Measurements from ENCODE around the gene SLC4A5. TPM values are rescaled to one million over a fixed set of nuclear protein-coding genes. Genes with fewer than 3 reads are reported as not detected.

Gene SLC4A5
- total RNA-seq, 5 donors from 2014 or later (not counting 1 experiment from before 2014, with no cell fraction given): 10.1 to 19.3 (median 14.6) TPM

DNA sequence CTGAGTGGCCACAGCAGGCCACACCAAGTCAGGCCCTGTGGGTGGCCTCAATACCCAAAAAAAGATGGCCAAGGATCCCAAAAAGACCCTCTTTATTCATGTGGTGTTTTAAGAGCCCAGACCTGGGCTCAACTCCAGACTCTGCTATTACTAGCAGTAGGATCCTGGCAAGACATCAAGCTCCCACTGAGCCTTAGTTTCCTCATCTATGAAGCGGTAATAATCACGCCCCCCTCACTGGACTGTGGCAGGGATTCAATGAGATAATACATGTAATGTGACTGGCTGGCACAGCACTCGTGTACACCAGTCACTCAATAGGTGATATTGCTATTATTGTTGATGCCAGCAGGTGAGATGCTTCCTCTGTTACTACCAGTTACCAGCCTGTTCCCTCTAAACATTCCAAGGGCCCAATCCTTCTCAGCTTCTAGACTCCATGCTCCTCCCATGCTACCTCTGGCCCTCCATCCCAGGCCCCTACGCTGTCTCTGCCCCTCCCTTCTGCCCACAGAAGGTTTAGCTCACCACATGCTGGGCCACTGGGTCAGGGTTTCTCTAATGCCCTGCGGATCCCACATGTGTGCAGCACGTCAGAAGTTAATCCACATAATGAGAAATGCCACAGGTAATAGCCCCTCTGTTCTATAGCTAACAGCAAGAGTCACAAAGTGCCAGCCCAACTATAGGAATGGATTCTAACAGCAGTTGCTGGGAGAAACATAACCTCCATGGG, 51.2 kb downstream of the SLC4A5 start:
- peak overlapping the region in 1 of 3 donors; percentile 23 for H3K4me3 Mint-ChIP-seq
- peaks cover 21 to 28% (median 22%) of the 10 kb centered on the region in 3 donors for H3K4me1 Mint-ChIP-seq
- Histone ChIP-seq H3K27me3 (replicated peaks in 1 of 2; ENCODE audit: control insufficient read depth in 2 of 2, extremely low read depth in 1 of 2, insufficient read depth in 2 of 2, low read length in 1 of 2) (no peaks in the 10 kb centered on the region), H3K4me3 (ENCODE audit: control insufficient read depth in 1 of 2, extremely low read depth in 1 of 2, low read length in 1 of 2) (no peak overlapping the region), H3K9me3 (no peaks in the 10 kb centered on the region), H3K4me1 (ENCODE audit: control insufficient read depth in 1 of 2, extremely low read depth in 1 of 2, insufficient read depth in 2 of 2, low read length in 2 of 2) (peaks cover 0 to 23% of the 10 kb centered on the region in 2 experiments), H3K27ac (ENCODE audit: low read length) (peak overlapping the region; percentile 85), H3K36me3 (ENCODE audit: control insufficient read depth in 2 of 2, extremely low read depth in 1 of 2, insufficient read depth in 1 of 2, low read length in 1 of 2) (peaks cover 0 to 3% of the 10 kb centered on the region in 2 donors)
- ChIA-PET CTCF (interaction anchor here in 1 of 2 donors (0.5 kb wide), 1 partner anchor 467 kb away, joined by 6 read pairs; no protein-coding TSS in a partner anchor), POLR2A (interaction anchor here in 1 of 2 donors (0.5 kb wide), 1 partner anchor 27 kb away, joined by 4 read pairs; no protein-coding TSS in a partner anchor)
- DNase-seq (no peak), ATAC-seq (replicated peaks in 1 of 4) (no peak)
- H3K36me3 Mint-ChIP-seq: peaks cover 18% of the 10 kb centered on the region
- peak overlapping the region; percentile 96 to 97 for H3K27ac Mint-ChIP-seq
- no peaks in the 10 kb centered on the region for H3K9me3 Mint-ChIP-seq
- H3K27me3 Mint-ChIP-seq: no peaks in the 10 kb centered on the region
- WGBS (ENCODE audit: insufficient coverage): 90% methylated on average over 3 of the region's 6 CpGs

DNA sequence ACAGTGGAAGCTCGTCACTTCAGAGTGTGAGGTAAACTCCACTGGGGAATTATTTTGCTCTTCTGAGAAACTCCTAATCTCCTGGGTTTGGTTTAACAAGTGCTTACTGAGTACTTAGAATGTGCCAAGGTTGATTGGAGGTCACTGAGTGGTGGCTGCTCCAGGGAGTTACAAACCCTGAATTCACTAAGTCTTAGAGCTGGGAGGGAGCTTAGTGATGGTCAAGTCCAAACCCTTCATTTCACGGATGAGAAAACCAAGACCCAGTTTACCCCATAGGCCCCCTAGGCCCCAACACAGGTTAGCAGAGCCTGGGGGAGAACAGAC, 52.0 kb downstream of the SLC4A5 start:
- Histone ChIP-seq H3K27ac (ENCODE audit: low read length) (peak overlapping the region; percentile 85), H3K36me3 (ENCODE audit: control insufficient read depth in 2 of 2, extremely low read depth in 1 of 2, insufficient read depth in 1 of 2, low read length in 1 of 2) (peaks cover 0 to 3% of the 10 kb centered on the region in 2 donors), H3K27me3 (replicated peaks in 1 of 2; ENCODE audit: control insufficient read depth in 2 of 2, extremely low read depth in 1 of 2, insufficient read depth in 2 of 2, low read length in 1 of 2) (no peaks in the 10 kb centered on the region), H3K4me1 (ENCODE audit: control insufficient read depth in 1 of 2, extremely low read depth in 1 of 2, insufficient read depth in 2 of 2, low read length in 2 of 2) (peaks cover 0 to 23% of the 10 kb centered on the region in 2 experiments), H3K9me3 (no peaks in the 10 kb centered on the region), H3K4me3 (ENCODE audit: control insufficient read depth in 1 of 2, extremely low read depth in 1 of 2, low read length in 1 of 2) (peak overlapping the region in 1 of 2 donors; percentile 3)
- POLR2A ChIA-PET: no interaction called here
- CTCF ChIA-PET: interaction anchor here (0.5 to 1.3 kb wide), 3 partner anchors 41 to 467 kb away, joined by 3 to 8 read pairs (median 6); no protein-coding TSS in a partner anchor
- DNase-seq (no peak), ATAC-seq (replicated peaks in 1 of 4) (no peak)
- peak overlapping the region in 2 of 3 donors; percentile 13 to 57 for H3K4me3 Mint-ChIP-seq
- WGBS (ENCODE audit: insufficient coverage): no CpG with 5 or more reads among the region's 2 CpGs
- no peaks in the 10 kb centered on the region for H3K9me3 Mint-ChIP-seq
- peak overlapping the region; percentile 96 to 97 for H3K27ac Mint-ChIP-seq
- H3K4me1 Mint-ChIP-seq: peaks cover 21 to 28% (median 22%) of the 10 kb centered on the region in 3 donors
- H3K27me3 Mint-ChIP-seq: no peaks in the 10 kb centered on the region
- H3K36me3 Mint-ChIP-seq: peaks cover 13% of the 10 kb centered on the region

DNA sequence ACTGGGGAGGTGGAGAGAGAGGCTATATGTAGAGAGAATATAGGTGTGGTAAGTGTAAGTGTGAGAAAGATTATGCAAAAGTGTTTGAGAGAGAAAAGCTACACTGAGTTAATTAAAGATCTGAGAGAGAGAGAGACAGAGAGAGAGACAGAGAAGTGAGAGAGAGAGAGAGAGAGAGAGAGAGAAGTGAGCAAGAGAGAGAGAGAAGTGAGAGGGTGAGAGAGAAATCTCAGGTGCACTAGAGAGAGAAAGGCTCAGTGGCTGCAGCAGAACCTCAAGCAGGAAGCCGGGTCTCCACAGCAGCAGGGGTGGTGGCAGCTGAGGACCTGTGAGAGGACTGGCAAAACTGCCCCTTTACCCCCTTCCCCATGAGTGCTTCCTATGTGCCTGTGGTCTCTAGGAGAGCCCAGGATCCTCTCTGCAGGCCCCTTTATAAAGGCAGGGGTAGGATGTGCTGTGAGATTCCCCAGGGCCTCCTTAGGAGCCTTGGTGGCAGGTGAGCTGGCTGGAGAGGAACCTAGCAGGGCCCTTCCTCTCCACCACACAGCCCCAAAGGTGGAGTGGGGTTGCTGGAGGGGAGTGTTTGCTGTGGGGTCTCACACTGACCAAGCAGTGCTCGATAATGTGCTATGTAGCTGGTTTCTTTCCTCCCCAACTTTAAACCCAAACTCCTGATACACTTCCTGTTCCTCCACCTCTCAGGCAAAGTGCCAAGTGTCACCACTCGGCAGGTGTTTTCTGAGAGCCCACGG, 52.6 kb downstream of the SLC4A5 start:
- peak; percentile 25 to 74 (median 48) for DNase-seq
- peak overlapping the region; percentile 85 for H3K27ac ChIP-seq (ENCODE audit: low read length)
- peaks cover 0 to 23% of the 10 kb centered on the region in 2 experiments for H3K4me1 ChIP-seq (ENCODE audit: control insufficient read depth in 1 of 2, extremely low read depth in 1 of 2, insufficient read depth in 2 of 2, low read length in 2 of 2)
- no peaks in the 10 kb centered on the region for H3K9me3 ChIP-seq
- peaks cover 0 to 3% of the 10 kb centered on the region in 2 donors for H3K36me3 ChIP-seq (ENCODE audit: control insufficient read depth in 2 of 2, extremely low read depth in 1 of 2, insufficient read depth in 1 of 2, low read length in 1 of 2)
- ATAC-seq (replicated peaks in 1 of 4): peak; percentile 80 to 92 (median 87)
- peak overlapping the region in 1 of 2 donors; percentile 3 for H3K4me3 ChIP-seq (ENCODE audit: control insufficient read depth in 1 of 2, extremely low read depth in 1 of 2, low read length in 1 of 2)
- 0% methylated on average over 1 of the region's 4 CpGs for WGBS (ENCODE audit: insufficient coverage)
- H3K27me3 ChIP-seq (replicated peaks in 1 of 2; ENCODE audit: control insufficient read depth in 2 of 2, extremely low read depth in 1 of 2, insufficient read depth in 2 of 2, low read length in 1 of 2): no peaks in the 10 kb centered on the region
- Mint-ChIP-seq H3K4me1 (peaks cover 21 to 28% (median 22%) of the 10 kb centered on the region in 3 donors), H3K36me3 (peaks cover 9% of the 10 kb centered on the region), H3K27me3 (no peaks in the 10 kb centered on the region), H3K4me3 (peak overlapping the region; percentile 29 to 57 (median 54)), H3K27ac (peak overlapping the region; percentile 96 to 97), H3K9me3 (no peaks in the 10 kb centered on the region)
- ChIA-PET POLR2A (no interaction called here), CTCF (interaction anchor here in 1 of 2 donors (0.6 to 1.3 kb wide), 3 partner anchors 41 to 166 kb away, joined by 3 to 8 read pairs (median 3); no protein-coding TSS in a partner anchor)

DNA sequence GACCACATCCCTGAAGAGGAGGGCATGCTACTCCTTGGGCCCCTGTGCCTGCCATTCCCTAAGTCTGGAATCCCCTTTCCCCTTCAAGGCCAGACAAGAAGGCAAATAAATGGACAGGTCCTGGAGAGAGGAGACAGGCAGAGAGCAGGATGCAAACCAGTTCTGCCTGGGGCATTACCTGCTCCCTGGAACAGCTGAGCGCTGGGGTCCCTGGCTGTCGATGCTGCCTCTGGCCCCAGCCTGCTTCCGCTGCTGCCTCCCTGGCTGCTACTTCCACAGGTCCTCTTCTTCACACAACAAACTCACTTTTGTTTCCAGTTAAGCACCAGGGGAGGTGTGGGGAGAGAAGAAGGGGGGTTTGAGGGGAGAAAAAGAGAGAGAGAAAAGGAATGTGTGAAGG, 53.1 kb downstream of the SLC4A5 start:
- DNase-seq (peak in 1 of 35 experiments; percentile 5), ATAC-seq (replicated peaks in 1 of 4) (no peak)
- peaks cover 9% of the 10 kb centered on the region for H3K36me3 Mint-ChIP-seq
- Histone ChIP-seq H3K4me1 (ENCODE audit: control insufficient read depth in 1 of 2, extremely low read depth in 1 of 2, insufficient read depth in 2 of 2, low read length in 2 of 2) (peaks cover 0 to 23% of the 10 kb centered on the region in 2 experiments), H3K36me3 (ENCODE audit: control insufficient read depth in 2 of 2, extremely low read depth in 1 of 2, insufficient read depth in 1 of 2, low read length in 1 of 2) (peaks cover 0 to 3% of the 10 kb centered on the region in 2 donors), H3K27me3 (replicated peaks in 1 of 2; ENCODE audit: control insufficient read depth in 2 of 2, extremely low read depth in 1 of 2, insufficient read depth in 2 of 2, low read length in 1 of 2) (no peaks in the 10 kb centered on the region), H3K4me3 (ENCODE audit: control insufficient read depth in 1 of 2, extremely low read depth in 1 of 2, low read length in 1 of 2) (no peak overlapping the region), H3K9me3 (no peaks in the 10 kb centered on the region), H3K27ac (ENCODE audit: low read length) (peak overlapping the region; percentile 85)
- ChIA-PET CTCF (interaction anchor here in 1 of 2 donors (0.6 kb wide), 1 partner anchor 167 kb away, joined by 3 read pairs; no protein-coding TSS in a partner anchor), POLR2A (no interaction called here)
- no peaks in the 10 kb centered on the region for H3K9me3 Mint-ChIP-seq
- H3K4me3 Mint-ChIP-seq: peak overlapping the region; percentile 29 to 57 (median 54)
- H3K4me1 Mint-ChIP-seq: peaks cover 21 to 28% (median 22%) of the 10 kb centered on the region in 3 donors
- H3K27me3 Mint-ChIP-seq: no peaks in the 10 kb centered on the region
- H3K27ac Mint-ChIP-seq: peak overlapping the region; percentile 96 to 97
- WGBS (ENCODE audit: insufficient coverage): 60% methylated on average over 1 of the region's 3 CpGs

DNA sequence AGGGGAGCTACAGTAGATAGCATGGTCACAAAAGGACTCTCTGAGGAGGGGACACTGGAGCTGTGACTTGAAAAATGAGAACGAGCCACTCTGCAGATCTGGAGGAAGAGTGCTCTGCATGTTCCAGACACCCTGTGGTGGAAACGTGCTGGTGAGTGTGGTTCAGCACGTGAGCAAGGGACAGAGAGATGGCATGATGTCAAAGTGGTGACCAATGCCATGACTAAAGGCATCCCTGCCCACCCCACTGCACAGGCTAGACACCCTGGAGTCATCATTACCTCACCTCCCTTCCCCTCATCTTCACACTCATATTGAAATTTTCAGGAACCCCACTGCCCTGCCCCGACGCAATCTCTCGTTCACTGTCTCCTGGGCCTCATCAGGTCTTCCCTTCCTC, 56.5 kb downstream of the SLC4A5 start:
- Mint-ChIP-seq H3K4me1 (peaks cover 18 to 21% (median 20%) of the 10 kb centered on the region in 3 donors), H3K36me3 (peaks cover 18% of the 10 kb centered on the region), H3K9me3 (no peaks in the 10 kb centered on the region), H3K4me3 (no peak overlapping the region), H3K27ac (no peak overlapping the region), H3K27me3 (no peaks in the 10 kb centered on the region)
- POLR2A ChIA-PET: no interaction called here
- no peak for ATAC-seq (replicated peaks in 1 of 4)
- H3K36me3 ChIP-seq (ENCODE audit: control insufficient read depth in 2 of 2, extremely low read depth in 1 of 2, insufficient read depth in 1 of 2, low read length in 1 of 2): no peaks in the 10 kb centered on the region
- H3K4me1 ChIP-seq (ENCODE audit: control insufficient read depth in 1 of 2, extremely low read depth in 1 of 2, insufficient read depth in 2 of 2, low read length in 2 of 2): peaks cover 0 to 20% of the 10 kb centered on the region in 2 experiments
- 85% methylated on average over 5 of the region's 6 CpGs for WGBS (ENCODE audit: insufficient coverage)
- H3K27me3 ChIP-seq (replicated peaks in 1 of 2; ENCODE audit: control insufficient read depth in 2 of 2, extremely low read depth in 1 of 2, insufficient read depth in 2 of 2, low read length in 1 of 2): no peaks in the 10 kb centered on the region
- no peak overlapping the region for H3K4me3 ChIP-seq (ENCODE audit: control insufficient read depth in 1 of 2, extremely low read depth in 1 of 2, low read length in 1 of 2)
- no peak overlapping the region for H3K27ac ChIP-seq (ENCODE audit: low read length)
- CTCF ChIA-PET: no interaction called here
- no peaks in the 10 kb centered on the region for H3K9me3 ChIP-seq
- no peak for DNase-seq

All from T-cell (primary cell).